Ishikawa (cell line): ENCODE results near the gene HTRA3.

Experiments used
- FOXM1 ChIP-seq: IDR thresholded peaks from 2 replicates; pipeline ENCODE4 v1.6.1; 2012; ENCODE audit warnings: low read depth, borderline replicate concordance
- YY1 ChIP-seq: IDR thresholded peaks from 2 replicates; pipeline ENCODE4 v1.6.1; 2012; ENCODE audit warnings: low read depth
- TF ChIP-seq, protein P1 (sequence below): IDR thresholded peaks from 2 replicates; pipeline ENCODE4 v1.6.1; 2012

DNA sequence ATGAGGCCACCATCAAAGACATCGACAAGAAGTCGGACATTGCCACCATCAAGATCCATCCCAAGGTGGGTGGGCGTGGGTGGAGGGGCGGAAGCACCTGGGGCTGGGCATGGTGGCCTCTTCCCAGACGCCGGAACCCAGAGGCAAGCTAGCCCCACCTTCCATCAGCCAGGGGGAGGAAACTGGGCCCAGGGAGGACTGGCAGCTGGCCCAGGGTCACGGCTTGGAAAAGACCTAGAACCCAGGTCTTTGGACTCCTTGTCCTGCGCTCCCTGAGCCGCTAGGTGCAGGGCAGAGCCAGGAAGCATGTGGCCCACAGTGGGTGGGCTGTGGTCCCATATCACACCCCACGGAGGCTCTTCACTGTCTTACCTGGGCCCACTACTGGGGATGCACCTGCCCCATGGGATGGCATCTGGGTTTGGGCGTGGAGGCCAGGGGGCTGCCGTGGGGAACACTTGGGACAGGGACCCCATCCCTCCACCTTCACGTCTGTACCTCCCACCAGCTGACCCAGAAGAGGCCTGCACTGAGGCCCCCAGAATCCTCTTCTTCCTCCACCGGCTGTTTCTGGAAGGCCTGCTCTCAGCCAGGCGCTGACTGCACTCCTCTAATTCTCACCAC, 17.3 kb downstream of the HTRA3 start:
- TF ChIP-seq YY1 (no peak), FOXM1 (no peak)
- TF ChIP-seq, protein P1, sequence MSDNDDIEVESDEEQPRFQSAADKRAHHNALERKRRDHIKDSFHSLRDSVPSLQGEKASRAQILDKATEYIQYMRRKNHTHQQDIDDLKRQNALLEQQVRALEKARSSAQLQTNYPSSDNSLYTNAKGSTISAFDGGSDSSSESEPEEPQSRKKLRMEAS, result no peak
